Fibroblast of lung (primary cell): Measurements from ENCODE around the gene PLCXD1. TPM values are rescaled to one million over a fixed set of nuclear protein-coding genes. Genes with fewer than 3 reads are reported as not detected.
A peak's percentile ranks its signal among the peaks of the same experiment; 100 is the strongest.

Experiments
- DNase-seq, 2 donors: peaks; one replicate each; pipeline versions ENCODE4 v3.0.0 to v3.0.0-alpha.2; 2010; ENCODE audit warnings: low read depth in 2 of 2
- H2AFZ ChIP-seq: 2 replicates; pipeline ENCODE4 v1.5.1; 2012; ENCODE audit warnings: low read length, control low read depth, inconsistent platforms
- H3K27ac ChIP-seq: 2 replicates; pipeline ENCODE4 v1.5.1; 2011; ENCODE audit warnings: low read length, control low read depth; ENCODE audit not compliant: insufficient read depth
- H3K27me3 ChIP-seq: 2 replicates; pipeline ENCODE4 v1.5.1; 2011; ENCODE audit warnings: mild to moderate bottlenecking, low read length; ENCODE audit not compliant: control insufficient read depth, insufficient read depth
- H3K36me3 ChIP-seq: 2 replicates; pipeline ENCODE4 v1.5.1; 2011; ENCODE audit warnings: low read length; ENCODE audit not compliant: control insufficient read depth, insufficient read depth
- H3K4me1 ChIP-seq: 2 replicates; pipeline ENCODE4 v1.5.1; 2011; ENCODE audit warnings: low read length; ENCODE audit not compliant: control insufficient read depth, insufficient read depth; ENCODE audit errors: extremely low read depth
- H3K4me2 ChIP-seq: 2 replicates; pipeline ENCODE4 v1.5.1; 2011; ENCODE audit warnings: low read length, control low read depth; ENCODE audit not compliant: insufficient read depth; ENCODE audit errors: extremely low read depth
- H3K4me3 ChIP-seq, 4 experiments: fragments of 200-600 bp in 1 of 4; sonication (generic) in 1 of 4; replicated peaks in 1 of 4; 2 replicates each; pipeline ENCODE4 v1.5.1; 2011 to 2016; ENCODE audit warnings: low read length in 4 of 4, low read depth in 3 of 4, mild to moderate bottlenecking in 3 of 4, control low read depth in 2 of 4, inconsistent platforms in 1 of 4, mixed read lengths in 1 of 4; ENCODE audit not compliant: insufficient read depth in 1 of 4; ENCODE audit errors: control extremely low read depth in 1 of 4
- H3K79me2 ChIP-seq: 2 replicates; pipeline ENCODE4 v1.5.1; 2012; ENCODE audit warnings: mild to moderate bottlenecking, low read length, inconsistent platforms; ENCODE audit not compliant: control insufficient read depth, insufficient read depth
- H3K9ac ChIP-seq: 2 replicates; pipeline ENCODE4 v1.5.1; 2011; ENCODE audit warnings: mild to moderate bottlenecking, low read length, control low read depth; ENCODE audit not compliant: insufficient read depth
- H3K9me3 ChIP-seq: 2 replicates; pipeline ENCODE4 v1.5.1; 2012; ENCODE audit warnings: low read depth, low read length; ENCODE audit not compliant: control insufficient read depth, insufficient read depth
- H4K20me1 ChIP-seq: 2 replicates; pipeline ENCODE4 v1.5.1; 2011; ENCODE audit warnings: low read length; ENCODE audit not compliant: control insufficient read depth, insufficient read depth; ENCODE audit errors: extremely low read depth
- EZH2 ChIP-seq: IDR thresholded peaks from 2 replicates; pipeline ENCODE4 v1.5.1; 2012; ENCODE audit warnings: low read length, control low read depth, mild to moderate bottlenecking; ENCODE audit errors: missing control alignments
- polyA plus RNA-seq, 2 donors: library from polyadenylated mRNA; depleted of rRNA in 1 of 2; stranded (reverse) in 1 of 2; unstranded in 1 of 2; fragments of >200 nt; gene quantifications; 2 replicates each; pipeline ENCODE4 v1.2.1, GENCODE V29; 2011 to 2012; ENCODE audit warnings: missing spikeins in 1 of 2
- total RNA-seq: library from RNA; depleted of rRNA; stranded (reverse); fragments of >200 nt; gene quantifications from 2 replicates; pipeline ENCODE4 v1.2.1, GENCODE V29; 2014
- TF ChIP-seq, protein P1 (sequence below), 2 donors: IDR thresholded peaks in 1 of 2; conservative IDR thresholded peaks in 1 of 2; 1 replicate in 1 of 2; 2 replicates in 1 of 2; pipeline ENCODE4 v1.5.1; 2011 to 2012; ENCODE audit warnings: low read length in 2 of 2, control low read depth in 1 of 2, inconsistent platforms in 1 of 2, low read depth in 1 of 2, mild to moderate bottlenecking in 1 of 2

The PLCXD1 gene
- total and polyA plus RNA-seq, 2 donors (not counting 1 experiment from before 2014, with no cell fraction given), result 4.3 to 10.9 TPM

DNA sequence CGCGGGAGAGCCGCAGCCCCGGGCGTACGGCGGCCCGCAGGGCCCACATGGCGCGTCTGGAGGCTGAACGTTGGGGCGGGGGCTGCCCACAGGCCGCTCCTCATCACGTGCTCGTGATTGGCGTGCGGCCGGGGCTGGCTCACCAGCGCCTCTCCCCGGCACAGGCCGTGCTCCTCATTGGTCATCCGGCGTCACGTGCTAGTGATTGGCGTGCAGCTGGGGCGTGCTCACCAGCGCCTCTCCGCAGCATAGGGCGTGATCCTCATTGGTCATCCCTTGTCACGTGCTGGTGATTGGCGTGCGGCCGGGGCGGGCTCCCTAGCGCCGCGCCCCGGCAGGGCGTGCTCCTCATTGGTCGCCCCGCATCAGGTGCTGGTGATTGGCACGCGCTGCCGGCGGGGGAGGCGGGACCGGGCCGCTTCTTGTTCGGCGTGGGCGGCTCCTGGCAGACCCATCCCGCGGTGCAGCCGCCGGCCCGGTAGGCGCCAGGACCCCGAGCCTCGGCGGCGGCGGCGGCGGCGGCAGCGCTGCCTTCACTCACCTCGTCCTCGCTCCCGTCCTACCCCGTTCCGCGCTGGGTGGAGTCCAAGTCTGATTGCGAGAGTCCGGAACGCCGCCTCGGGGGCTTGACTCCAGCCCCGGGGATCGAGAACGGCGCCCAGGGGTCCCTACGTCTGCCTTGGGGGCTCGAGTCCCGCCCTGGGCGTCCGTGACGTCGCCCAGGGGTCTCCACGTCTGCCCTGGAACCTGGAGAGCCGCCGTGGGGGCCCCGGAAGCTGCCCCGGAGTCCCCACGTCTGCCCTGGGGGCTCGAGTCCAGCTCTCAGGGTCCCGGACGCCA lies 37.8 kb downstream of the PLCXD1 start, which contains the start of gene GTPBP6:
Gene GTPBP6, minus strand, starts transcription at position 58 of the 840 bp plus-strand sequence. Its CDS starts 9 bp downstream, at position 49.
- peak within 1 kb of the TSS; percentile 78 for H2AFZ ChIP-seq
- peak; percentile 99 to 100 for DNase-seq
- H3K27me3 ChIP-seq, result no peaks in the 10 kb centered on the region
- no peaks in the 10 kb centered on the region for H3K9me3 ChIP-seq
- no peaks in the 10 kb centered on the region for H4K20me1 ChIP-seq
- H3K9ac ChIP-seq, result peak within 1 kb of the TSS; percentile 94
- peak within 1 kb of the TSS; percentile 71 to 97 (median 88) for H3K4me3 ChIP-seq
- H3K4me2 ChIP-seq, result peak within 1 kb of the TSS; percentile 92
- H3K4me1 ChIP-seq, result no peaks in the 10 kb centered on the region
- H3K79me2 ChIP-seq, result peaks cover 2% of the 10 kb centered on the region
- peak within 1 kb of the TSS; percentile 89 for H3K27ac ChIP-seq
- TF ChIP-seq, protein P1, sequence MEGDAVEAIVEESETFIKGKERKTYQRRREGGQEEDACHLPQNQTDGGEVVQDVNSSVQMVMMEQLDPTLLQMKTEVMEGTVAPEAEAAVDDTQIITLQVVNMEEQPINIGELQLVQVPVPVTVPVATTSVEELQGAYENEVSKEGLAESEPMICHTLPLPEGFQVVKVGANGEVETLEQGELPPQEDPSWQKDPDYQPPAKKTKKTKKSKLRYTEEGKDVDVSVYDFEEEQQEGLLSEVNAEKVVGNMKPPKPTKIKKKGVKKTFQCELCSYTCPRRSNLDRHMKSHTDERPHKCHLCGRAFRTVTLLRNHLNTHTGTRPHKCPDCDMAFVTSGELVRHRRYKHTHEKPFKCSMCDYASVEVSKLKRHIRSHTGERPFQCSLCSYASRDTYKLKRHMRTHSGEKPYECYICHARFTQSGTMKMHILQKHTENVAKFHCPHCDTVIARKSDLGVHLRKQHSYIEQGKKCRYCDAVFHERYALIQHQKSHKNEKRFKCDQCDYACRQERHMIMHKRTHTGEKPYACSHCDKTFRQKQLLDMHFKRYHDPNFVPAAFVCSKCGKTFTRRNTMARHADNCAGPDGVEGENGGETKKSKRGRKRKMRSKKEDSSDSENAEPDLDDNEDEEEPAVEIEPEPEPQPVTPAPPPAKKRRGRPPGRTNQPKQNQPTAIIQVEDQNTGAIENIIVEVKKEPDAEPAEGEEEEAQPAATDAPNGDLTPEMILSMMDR (conservative IDR thresholded peaks at IDR 0.05 in 1 of 2, IDR thresholded peaks at IDR 0.05 in 1 of 2; ENCODE audit: low read depth in 1 of 2, low read length in 2 of 2), result peak; percentile 12 to 15
- TF ChIP-seq EZH2, result no peak
- H3K36me3 ChIP-seq, result peaks cover 12% of the 10 kb centered on the region

DNA sequence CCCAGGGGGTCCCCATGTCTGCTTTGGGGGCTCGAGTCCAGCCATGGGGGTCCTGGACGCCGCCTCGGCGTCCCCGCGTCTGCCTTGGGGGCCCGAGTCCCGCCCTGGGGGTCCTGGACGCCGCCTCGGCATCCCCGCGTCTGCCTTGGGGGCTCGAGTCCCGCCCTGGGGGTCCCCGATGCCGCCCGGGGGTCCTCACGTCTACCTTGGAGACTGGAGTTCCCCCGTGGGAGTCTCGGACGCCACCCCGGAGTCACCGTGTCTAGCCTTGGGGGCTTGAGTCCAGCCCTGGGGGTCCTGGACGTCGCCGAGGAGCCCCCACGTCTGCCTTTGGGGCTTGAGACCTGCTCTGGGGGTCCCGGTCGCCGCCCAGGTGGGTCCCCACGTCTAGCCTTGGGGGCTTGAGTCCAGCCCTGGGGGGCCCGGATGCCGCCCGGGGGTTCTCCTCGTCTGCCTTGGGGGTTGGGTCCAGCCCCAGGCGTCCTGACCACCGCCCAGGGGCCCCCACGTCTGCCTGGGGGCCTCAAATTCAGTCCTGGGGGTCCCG lies 38.5 kb downstream of the PLCXD1 start:
- peak overlapping the region; percentile 89 for H3K27ac ChIP-seq
- DNase-seq, result no peak
- no peaks in the 10 kb centered on the region for H3K9me3 ChIP-seq
- peak overlapping the region; percentile 94 for H3K9ac ChIP-seq
- peak overlapping the region; percentile 71 to 97 (median 88) for H3K4me3 ChIP-seq
- no peak overlapping the region for H2AFZ ChIP-seq
- H3K27me3 ChIP-seq, result no peaks in the 10 kb centered on the region
- peaks cover 2% of the 10 kb centered on the region for H3K79me2 ChIP-seq
- H3K36me3 ChIP-seq, result peaks cover 9% of the 10 kb centered on the region
- peak overlapping the region; percentile 92 for H3K4me2 ChIP-seq
- no peak for TF ChIP-seq EZH2
- TF ChIP-seq, protein P1 (conservative IDR thresholded peaks at IDR 0.05 in 1 of 2, IDR thresholded peaks at IDR 0.05 in 1 of 2; ENCODE audit: low read depth in 1 of 2, low read length in 2 of 2), result no peak
- no peaks in the 10 kb centered on the region for H3K4me1 ChIP-seq
- H4K20me1 ChIP-seq, result no peaks in the 10 kb centered on the region

DNA sequence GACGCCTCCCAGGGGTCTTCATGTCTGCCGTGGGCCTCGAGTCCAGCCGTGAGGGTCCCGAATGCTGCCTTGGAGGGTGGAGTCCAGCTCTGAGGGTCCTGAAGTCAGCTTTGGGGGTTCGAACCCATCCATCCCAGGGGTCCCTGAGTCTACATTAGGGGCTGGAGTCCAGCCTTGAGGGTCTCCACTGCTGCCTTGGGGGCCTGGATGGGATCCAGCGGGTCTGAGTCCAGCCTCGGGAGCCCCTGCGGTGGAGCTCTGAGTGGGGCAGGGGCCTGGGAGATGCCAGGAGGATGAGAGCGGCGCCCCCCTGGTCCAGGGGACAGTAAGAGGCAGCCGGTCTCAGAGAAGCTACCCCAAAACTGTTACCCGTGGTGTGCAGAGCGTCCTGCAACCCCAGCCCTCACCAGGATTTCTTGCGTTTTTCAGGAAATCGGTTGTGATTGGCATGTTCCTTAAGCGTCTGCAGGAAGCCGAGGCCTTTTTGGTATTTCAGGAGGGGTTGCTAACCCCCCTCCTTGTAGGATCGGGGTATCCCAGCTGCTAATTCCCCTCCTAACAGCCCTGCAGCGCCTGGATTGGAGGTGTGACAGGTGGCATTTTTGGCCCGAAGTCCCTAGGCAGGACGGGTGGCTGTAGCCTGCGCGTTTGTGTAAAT lies 39.1 kb downstream of the PLCXD1 start:
- no peak for TF ChIP-seq EZH2
- TF ChIP-seq, protein P1 (conservative IDR thresholded peaks at IDR 0.05 in 1 of 2, IDR thresholded peaks at IDR 0.05 in 1 of 2; ENCODE audit: low read depth in 1 of 2, low read length in 2 of 2), result no peak
- peak overlapping the region; percentile 71 to 97 (median 88) for H3K4me3 ChIP-seq
- H3K27me3 ChIP-seq, result no peaks in the 10 kb centered on the region
- peaks cover 8% of the 10 kb centered on the region for H3K36me3 ChIP-seq
- H2AFZ ChIP-seq, result no peak overlapping the region
- H3K27ac ChIP-seq, result peak overlapping the region; percentile 89
- H4K20me1 ChIP-seq, result no peaks in the 10 kb centered on the region
- H3K79me2 ChIP-seq, result peaks cover 2% of the 10 kb centered on the region
- H3K4me2 ChIP-seq, result peak overlapping the region; percentile 92
- H3K9me3 ChIP-seq, result no peaks in the 10 kb centered on the region
- peak overlapping the region; percentile 94 for H3K9ac ChIP-seq
- DNase-seq, result peak; percentile 24 to 28
- H3K4me1 ChIP-seq, result no peaks in the 10 kb centered on the region
